Trophoblast cell (in vitro differentiated cells and primary cell): ENCODE data around the gene EIF2S2.

ENCODE experiments used
- DNase-seq, 2 donors: peaks; one replicate each; pipeline ENCODE4 v3.0.0-alpha.2; 2016
- H2AFZ ChIP-seq: 2 replicates; pipeline ENCODE4 v1.6.1; 2013; ENCODE audit warnings: low read length, moderate library complexity, mild to moderate bottlenecking; ENCODE audit not compliant: insufficient read depth, poor library complexity
- H2AK5ac ChIP-seq: 2 replicates; pipeline ENCODE4 v1.6.1; 2013; ENCODE audit warnings: mild to moderate bottlenecking, low read length
- H2BK120ac ChIP-seq: 2 replicates; pipeline ENCODE4 v1.6.1; 2013; ENCODE audit warnings: low read length, mild to moderate bottlenecking, moderate library complexity; ENCODE audit not compliant: insufficient read depth, poor library complexity
- H2BK12ac ChIP-seq: 2 replicates; pipeline ENCODE4 v1.6.1; 2013; ENCODE audit warnings: mild to moderate bottlenecking, low read length, moderate library complexity
- H2BK5ac ChIP-seq: 2 replicates; pipeline ENCODE4 v1.6.1; 2013; ENCODE audit warnings: low read length, low read depth, moderate library complexity, mild to moderate bottlenecking; ENCODE audit not compliant: poor library complexity
- H3K14ac ChIP-seq: 2 replicates; pipeline ENCODE4 v1.6.1; 2013; ENCODE audit warnings: mild to moderate bottlenecking, low read length
- H3K18ac ChIP-seq: 2 replicates; pipeline ENCODE4 v1.6.1; 2013; ENCODE audit warnings: mild to moderate bottlenecking, low read length
- H3K23ac ChIP-seq: 2 replicates; pipeline ENCODE4 v1.6.1; 2013; ENCODE audit warnings: low read length
- H3K27ac ChIP-seq: 2 replicates; pipeline ENCODE4 v1.5.1; 2013; ENCODE audit warnings: low read depth, mild to moderate bottlenecking, inconsistent platforms, low read length, moderate library complexity
- H3K27me3 ChIP-seq: 2 replicates; pipeline ENCODE4 v1.6.1; 2013; ENCODE audit warnings: inconsistent platforms, mild to moderate bottlenecking, low read length, moderate library complexity; ENCODE audit not compliant: insufficient read depth
- H3K36me3 ChIP-seq, 2 experiments: 1 replicate in 1 of 2; 2 replicates in 1 of 2; pipeline ENCODE4 v1.6.1; 2013; ENCODE audit warnings: low read length in 2 of 2, mild to moderate bottlenecking in 2 of 2, moderate library complexity in 1 of 2; ENCODE audit not compliant: insufficient read depth in 2 of 2, control insufficient read depth in 1 of 2
- H3K4ac ChIP-seq: 2 replicates; pipeline ENCODE4 v1.6.1; 2013; ENCODE audit warnings: low read depth, mild to moderate bottlenecking, low read length, moderate library complexity
- H3K4me1 ChIP-seq, 2 experiments: 1 replicate in 1 of 2; 2 replicates in 1 of 2; pipeline ENCODE4 v1.6.1; 2013; ENCODE audit warnings: low read length in 2 of 2, mild to moderate bottlenecking in 2 of 2, moderate library complexity in 1 of 2; ENCODE audit not compliant: insufficient read depth in 2 of 2, control insufficient read depth in 1 of 2
- H3K4me2 ChIP-seq: 2 replicates; pipeline ENCODE4 v1.6.1; 2013; ENCODE audit warnings: inconsistent platforms, mild to moderate bottlenecking, low read length, moderate library complexity
- H3K4me3 ChIP-seq: 2 replicates; pipeline ENCODE4 v1.5.1; 2013; ENCODE audit warnings: mild to moderate bottlenecking, low read depth, low read length, inconsistent platforms
- H3K79me1 ChIP-seq: one replicate; pipeline ENCODE4 v1.6.1; 2013; ENCODE audit warnings: low read length
- H3K79me2 ChIP-seq: 2 replicates; pipeline ENCODE4 v1.6.1; 2013; ENCODE audit warnings: low read length, mild to moderate bottlenecking; ENCODE audit not compliant: control insufficient read depth, insufficient read depth, poor library complexity
- H3K9ac ChIP-seq: 2 replicates; pipeline ENCODE4 v1.6.1; 2013; ENCODE audit warnings: mild to moderate bottlenecking, low read length
- H3K9me3 ChIP-seq: 2 replicates; pipeline ENCODE4 v1.6.1; 2013; ENCODE audit warnings: low read depth, mild to moderate bottlenecking, control low read depth, inconsistent platforms, low read length; ENCODE audit not compliant: insufficient read depth
- H4K12ac ChIP-seq: 2 replicates; pipeline ENCODE4 v1.6.1; 2013; ENCODE audit warnings: low read depth, mild to moderate bottlenecking, low read length, moderate library complexity
- H4K8ac ChIP-seq: 2 replicates; pipeline ENCODE4 v1.6.1; 2013; ENCODE audit warnings: low read depth, mild to moderate bottlenecking, low read length, moderate library complexity
- H4K91ac ChIP-seq: one replicate; pipeline ENCODE4 v1.6.1; 2013; ENCODE audit warnings: low read depth, mild to moderate bottlenecking, low read length, moderate library complexity
- WGBS: extraction: QIAGEN DNeasy Blood & Tissue Kit; methylation state at CpG from one replicate; pipeline ENCODE4 v1.1.7; 2013; ENCODE audit warnings: missing lambda C conversion rate; ENCODE audit not compliant: insufficient read length, insufficient coverage; ENCODE audit errors: extremely low coverage; 5-methylcytosine and 5-hydroxymethylcytosine counted together

EIF2S2 gene

DNA sequence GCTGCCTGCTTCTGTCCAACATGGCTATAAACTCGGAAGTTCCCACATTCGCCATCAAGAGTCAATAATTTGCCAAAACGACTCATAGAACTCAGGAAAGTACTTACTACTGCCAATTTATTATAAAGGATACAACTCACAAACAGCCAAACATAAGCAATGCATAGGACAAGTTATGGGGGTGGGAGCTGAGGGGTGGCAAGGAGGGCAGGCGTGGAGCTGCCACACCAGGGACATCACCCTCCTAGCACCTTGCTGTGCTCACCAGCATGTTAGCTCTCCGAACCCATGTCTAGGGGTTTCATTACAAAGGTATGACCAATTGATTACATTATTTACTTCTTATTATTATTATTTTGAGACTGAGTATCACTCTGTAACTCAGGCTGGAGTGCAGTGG, 12.4 kb downstream of the EIF2S2 start:
- Histone ChIP-seq H3K4ac (no peak overlapping the region), H3K14ac (no peak overlapping the region), H3K27me3 (no peaks in the 10 kb centered on the region), H2BK5ac (no peak overlapping the region), H2BK12ac (no peak overlapping the region), H3K27ac (no peak overlapping the region), H2AK5ac (no peak overlapping the region), H4K12ac (no peak overlapping the region), H2BK120ac (no peak overlapping the region), H2AFZ (no peak overlapping the region), H3K18ac (no peak overlapping the region), H3K9ac (no peak overlapping the region), H4K8ac (no peak overlapping the region), H3K9me3 (no peaks in the 10 kb centered on the region), H3K4me3 (no peak overlapping the region), H3K4me1 (no peaks in the 10 kb centered on the region), H3K23ac (no peak overlapping the region), H3K36me3 (peaks cover 43 to 63% of the 10 kb centered on the region in 2 experiments), H3K79me1 (no peaks in the 10 kb centered on the region), H4K91ac (no peak overlapping the region), H3K4me2 (no peak overlapping the region), H3K79me2 (no peaks in the 10 kb centered on the region)
- no peak for DNase-seq
- no CpG with 5 or more reads among the region's 5 CpGs for WGBS

DNA sequence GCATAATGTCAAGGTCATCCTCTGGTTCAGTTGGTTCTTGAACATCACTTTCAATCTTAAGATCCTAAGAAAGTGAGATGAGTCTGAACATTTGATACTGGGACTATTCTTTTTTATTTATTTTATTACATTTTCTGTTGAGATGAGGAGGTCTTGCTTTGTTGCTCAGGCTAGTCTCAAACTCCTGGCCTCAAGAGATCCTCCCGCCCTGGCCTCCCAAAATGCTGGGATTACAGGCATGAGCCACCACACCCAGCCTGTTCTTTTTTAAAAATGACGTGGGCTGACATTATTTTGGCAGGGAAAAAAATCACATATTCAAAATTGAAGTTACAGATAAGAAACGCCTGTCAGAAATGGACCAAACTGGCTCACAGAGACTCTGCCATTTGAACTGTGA, 13.5 kb downstream of the EIF2S2 start:
- no peak overlapping the region for H2BK120ac ChIP-seq
- no peak overlapping the region for H2AFZ ChIP-seq
- H4K8ac ChIP-seq: no peak overlapping the region
- H2BK5ac ChIP-seq: no peak overlapping the region
- H4K12ac ChIP-seq: no peak overlapping the region
- no CpG with 5 or more reads among the region's 3 CpGs for WGBS
- no peaks in the 10 kb centered on the region for H3K4me1 ChIP-seq
- no peak overlapping the region for H3K4ac ChIP-seq
- no peak overlapping the region for H2BK12ac ChIP-seq
- H3K14ac ChIP-seq: no peak overlapping the region
- H3K4me3 ChIP-seq: no peak overlapping the region
- no peaks in the 10 kb centered on the region for H3K79me2 ChIP-seq
- no peaks in the 10 kb centered on the region for H3K9me3 ChIP-seq
- H3K79me1 ChIP-seq: no peaks in the 10 kb centered on the region
- H3K23ac ChIP-seq: no peak overlapping the region
- no peak overlapping the region for H4K91ac ChIP-seq
- H3K27ac ChIP-seq: no peak overlapping the region
- H3K36me3 ChIP-seq: peaks cover 42 to 59% of the 10 kb centered on the region in 2 experiments
- H3K27me3 ChIP-seq: no peaks in the 10 kb centered on the region
- H3K9ac ChIP-seq: no peak overlapping the region
- H3K18ac ChIP-seq: no peak overlapping the region
- H2AK5ac ChIP-seq: no peak overlapping the region
- no peak for DNase-seq
- no peak overlapping the region for H3K4me2 ChIP-seq

DNA sequence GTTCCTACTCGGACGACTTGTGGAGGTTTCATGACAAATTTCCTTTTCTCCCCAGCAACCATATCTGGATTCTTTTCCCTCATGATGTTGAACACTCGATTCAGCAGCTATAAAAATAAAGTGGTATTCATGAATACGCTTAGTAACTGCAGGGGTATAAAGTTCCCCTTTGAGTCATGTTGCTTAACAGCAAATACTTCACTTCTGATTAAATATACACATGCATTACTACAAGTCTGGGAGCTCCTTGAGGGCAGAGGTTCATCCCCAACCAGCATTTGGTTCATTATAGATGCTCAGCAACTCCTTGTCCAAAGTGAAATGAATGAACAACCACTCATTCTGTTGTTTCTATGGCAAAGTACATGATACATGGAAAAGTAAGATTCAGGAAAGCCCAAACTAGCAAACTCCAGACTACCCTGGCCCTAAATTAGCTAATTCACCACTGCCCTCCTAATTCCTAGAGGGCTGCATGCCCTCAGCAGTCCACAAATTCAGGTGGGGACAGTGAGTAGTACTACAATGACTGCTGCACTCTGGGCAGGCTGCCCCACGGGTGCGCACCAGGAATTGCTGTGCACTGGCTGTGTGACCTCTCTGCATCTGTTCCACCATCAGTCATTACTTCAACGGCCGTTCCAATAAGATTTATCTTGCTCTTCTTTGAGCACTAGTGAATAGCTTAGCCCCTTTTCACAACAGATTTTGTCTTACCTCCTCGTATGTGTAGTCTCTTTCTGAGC, 15.2 kb downstream of the EIF2S2 start:
- WGBS: no CpG with 5 or more reads among the region's 9 CpGs
- H2BK120ac ChIP-seq: no peak overlapping the region
- no peak overlapping the region for H3K27ac ChIP-seq
- no peak overlapping the region for H3K4me2 ChIP-seq
- no peak overlapping the region for H3K9ac ChIP-seq
- H3K18ac ChIP-seq: no peak overlapping the region
- no peak overlapping the region for H4K91ac ChIP-seq
- H2AK5ac ChIP-seq: no peak overlapping the region
- no peak overlapping the region for H3K23ac ChIP-seq
- H4K8ac ChIP-seq: no peak overlapping the region
- no peaks in the 10 kb centered on the region for H3K79me1 ChIP-seq
- H3K4me1 ChIP-seq: no peaks in the 10 kb centered on the region
- no peak for DNase-seq
- no peaks in the 10 kb centered on the region for H3K9me3 ChIP-seq
- no peak overlapping the region for H3K4ac ChIP-seq
- H3K36me3 ChIP-seq: peaks cover 42 to 64% of the 10 kb centered on the region in 2 experiments
- H3K79me2 ChIP-seq: no peaks in the 10 kb centered on the region
- no peak overlapping the region for H2BK5ac ChIP-seq
- no peak overlapping the region for H4K12ac ChIP-seq
- no peak overlapping the region for H3K14ac ChIP-seq
- no peak overlapping the region for H2BK12ac ChIP-seq
- no peaks in the 10 kb centered on the region for H3K27me3 ChIP-seq
- no peak overlapping the region for H3K4me3 ChIP-seq
- no peak overlapping the region for H2AFZ ChIP-seq

GRCh38 chr20:34095825-34096224, 16.2 kb downstream of the EIF2S2 start:
- Histone ChIP-seq H3K14ac (no peak overlapping the region), H3K36me3 (peaks cover 38 to 60% of the 10 kb centered on the region in 2 experiments), H3K23ac (no peak overlapping the region), H2BK120ac (no peak overlapping the region), H3K27me3 (no peaks in the 10 kb centered on the region), H3K79me1 (no peaks in the 10 kb centered on the region), H3K18ac (no peak overlapping the region), H2BK12ac (no peak overlapping the region), H3K4ac (no peak overlapping the region), H2AFZ (no peak overlapping the region), H3K9ac (no peak overlapping the region), H2AK5ac (no peak overlapping the region), H4K12ac (no peak overlapping the region), H2BK5ac (no peak overlapping the region), H3K79me2 (no peaks in the 10 kb centered on the region), H3K4me2 (no peak overlapping the region), H4K8ac (no peak overlapping the region), H3K4me3 (no peak overlapping the region), H4K91ac (no peak overlapping the region), H3K4me1 (no peaks in the 10 kb centered on the region), H3K27ac (no peak overlapping the region), H3K9me3 (no peaks in the 10 kb centered on the region)
- DNase-seq: no peak
